HepG2 (cell line): ENCODE measurements around the gene CBX5. TPM values are rescaled to one million over a fixed set of nuclear protein-coding genes. Genes with fewer than 3 reads are reported as not detected.

Experiments
- ATAC-seq: fragments of 200-7000 bp; cut with Tn5 transposase; 3 replicates; pipeline ENCODE4 v1.9.1; 2020; ENCODE audit warnings: mild to moderate bottlenecking, moderate library complexity
- BruUV-seq: library from RNA; stranded (reverse); fragments of 400-500 nt; replicated peaks from 2 replicates; lab custom pipeline; 2021; lab: Mats Ljungman, UMichigan
- CTCF ChIA-PET: fragments of 300-600 bp; formaldehyde crosslinking; extraction: SDS; loops from one replicate; lab custom pipeline; 2021; ENCODE audit warnings: low total read pairs, inconsistent platforms, low intra/inter-chr PET ratio; lab: Yijun Ruan, JAX
- POLR2A ChIA-PET: fragments of 350-600 bp; sonication (Branson Sonifier 250); formaldehyde crosslinking; loops from one replicate; lab custom pipeline; 2020; ENCODE audit warnings: antibody characterized with exemption, inconsistent platforms; lab: Yijun Ruan, JAX
- DNase-seq: peaks from one replicate; pipeline ENCODE4 v3.0.0-alpha.2; 2015; ENCODE audit warnings: low spot score
- FAIRE-seq: peaks from 3 replicates; lab custom pipeline; 2011; peaks lifted over from hg19 to GRCh38; lab: Jason Lieb, UNC
- H2AFZ ChIP-seq: one replicate; pipeline ENCODE4 v1.6.1; 2011; ENCODE audit warnings: low read length, inconsistent platforms
- H3K27ac ChIP-seq: fragments of 300-600 bp; 3 replicates; pipeline ENCODE4 v1.8.0; 2011; ENCODE audit warnings: mixed run types, mild to moderate bottlenecking, mixed read lengths, low read length, inconsistent platforms; ENCODE audit not compliant: insufficient read depth; ENCODE audit errors: extremely low read length
- H3K27me3 ChIP-seq, 2 experiments: fragments of 200-600 bp in 1 of 2; 2 replicates in 1 of 2; 3 replicates in 1 of 2; pipeline versions ENCODE4 v1.6.0 to v1.8.0; 2011; ENCODE audit warnings: low read length in 2 of 2, mild to moderate bottlenecking in 2 of 2, moderate library complexity in 2 of 2, inconsistent platforms in 1 of 2; ENCODE audit not compliant: insufficient read depth in 2 of 2, control insufficient read depth in 1 of 2
- H3K36me3 ChIP-seq, 2 experiments: fragments of 200-600 bp in 1 of 2; replicated peaks in 1 of 2; 2 replicates in 1 of 2; 3 replicates in 1 of 2; pipeline versions ENCODE4 v1.5.1 to v1.8.0; 2011; ENCODE audit warnings: low read length in 2 of 2, inconsistent platforms in 1 of 2; ENCODE audit not compliant: insufficient read depth in 2 of 2, control insufficient read depth in 1 of 2
- H3K4me1 ChIP-seq: 2 replicates; pipeline ENCODE4 v1.5.1; 2012; ENCODE audit warnings: low read length, inconsistent platforms; ENCODE audit not compliant: insufficient read depth
- H3K4me2 ChIP-seq: 2 replicates; pipeline ENCODE4 v1.6.0; 2011; ENCODE audit warnings: low read depth, low read length, inconsistent platforms
- H3K4me3 ChIP-seq, 3 experiments: fragments of 200-600 bp in 1 of 3; sonication (generic), shearing (Covaris generic) in 1 of 3; replicated peaks in 1 of 3; 2 replicates each; pipeline ENCODE4 v1.5.1; 2011 to 2016; ENCODE audit warnings: low read length in 3 of 3, inconsistent platforms in 2 of 3, low read depth in 2 of 3, mild to moderate bottlenecking in 2 of 3, control low read depth in 1 of 3, mixed read lengths in 1 of 3; ENCODE audit not compliant: insufficient read depth in 1 of 3
- H3K79me2 ChIP-seq: one replicate; pipeline ENCODE4 v1.6.1; 2011; ENCODE audit warnings: low read length, inconsistent platforms; ENCODE audit not compliant: insufficient read depth
- H3K9ac ChIP-seq: 2 replicates; pipeline ENCODE4 v1.6.0; 2011; ENCODE audit warnings: mild to moderate bottlenecking, low read depth, low read length, inconsistent platforms; ENCODE audit not compliant: insufficient read depth
- H3K9me3 ChIP-seq: 2 replicates; pipeline ENCODE4 v1.5.1; 2012; ENCODE audit warnings: mild to moderate bottlenecking, low read length
- H4K20me1 ChIP-seq: 2 replicates; pipeline ENCODE4 v1.6.0; 2011; ENCODE audit warnings: inconsistent platforms, mild to moderate bottlenecking, low read length, moderate library complexity; ENCODE audit not compliant: insufficient read depth
- ESRRA ChIP-seq: sonication (generic); formaldehyde crosslinking; IDR thresholded peaks from 2 replicates; pipeline ENCODE4 v1.5.1; 2020; ENCODE audit warnings: mild to moderate bottlenecking, low read depth, missing genetic modification reagents
- KDM6A ChIP-seq: IDR thresholded peaks from 2 replicates; pipeline ENCODE4 v1.6.1; 2016; ENCODE audit warnings: low read depth
- NR2F1 ChIP-seq, 2 experiments: fragments of 450-650 bp in 1 of 2; formaldehyde crosslinking in 1 of 2; IDR thresholded peaks; 2 replicates each; pipeline versions ENCODE4 v1.5.0 to v1.6.1; 2016 to 2020; ENCODE audit warnings: mild to moderate bottlenecking in 1 of 2, missing compliant biosample characterization in 1 of 2, missing genetic modification reagents in 1 of 2, moderate library complexity in 1 of 2
- NR2F6 ChIP-seq, 2 experiments: IDR thresholded peaks; 2 replicates each; pipeline ENCODE4 v1.6.1; 2016; ENCODE audit warnings: antibody characterized with exemption in 1 of 2, mild to moderate bottlenecking in 1 of 2
- PHF21A ChIP-seq: sonication (generic); formaldehyde crosslinking; IDR thresholded peaks from 2 replicates; pipeline ENCODE4 v1.5.0; 2020; ENCODE audit warnings: mild to moderate bottlenecking, missing genetic modification reagents
- POLR2AphosphoS5 ChIP-seq: IDR thresholded peaks from 2 replicates; pipeline ENCODE4 v1.6.1; 2012; ENCODE audit warnings: low read depth, low read length
- RARA ChIP-seq: IDR thresholded peaks from 2 replicates; pipeline ENCODE4 v1.6.1; 2016; ENCODE audit warnings: missing genetic modification reagents, missing compliant biosample characterization
- SIX1 ChIP-seq: sonication (generic); formaldehyde crosslinking; IDR thresholded peaks from 2 replicates; pipeline ENCODE4 v1.4.0; 2020; ENCODE audit warnings: missing genetic modification reagents, borderline replicate concordance
- SRY ChIP-seq: sonication (generic); formaldehyde crosslinking; IDR thresholded peaks from 2 replicates; pipeline ENCODE4 v1.8.0; 2022; ENCODE audit warnings: mild to moderate bottlenecking, missing genetic modification reagents
- ZNF121 ChIP-seq: sonication (generic); formaldehyde crosslinking; IDR thresholded peaks from 2 replicates; pipeline ENCODE4 v1.5.0; 2020; ENCODE audit warnings: mild to moderate bottlenecking, missing genetic modification reagents
- ZNF124 ChIP-seq: sonication (generic); formaldehyde crosslinking; IDR thresholded peaks from 2 replicates; pipeline ENCODE4 v1.4.0; 2020; ENCODE audit warnings: missing genetic modification reagents
- ZNF580 ChIP-seq: IDR thresholded peaks from 2 replicates; pipeline ENCODE4 v1.6.1; 2016; ENCODE audit warnings: low read depth, borderline replicate concordance
- ZNF646 ChIP-seq: sonication (generic); formaldehyde crosslinking; IDR thresholded peaks from 2 replicates; pipeline ENCODE4 v1.9.0; 2021; ENCODE audit warnings: mild to moderate bottlenecking, missing genetic modification reagents
- ZNF770 ChIP-seq: sonication (generic); formaldehyde crosslinking; IDR thresholded peaks from 2 replicates; pipeline ENCODE4 v1.5.0; 2020; ENCODE audit warnings: mild to moderate bottlenecking, missing genetic modification reagents
- WGBS: methylation state at CpG from one replicate; pipeline ENCODE4 v1.1.6; 2017; ENCODE audit warnings: low lambda C conversion rate; 5-methylcytosine and 5-hydroxymethylcytosine counted together
- in situ Hi-C: cut with HindIII; loops from 2 replicates; pipeline ENCODE4 v1.10.0; 2017; ENCODE audit warnings: low pct_unique_long_range_greater_than_20kb; ENCODE audit not compliant: extremely low pct_ligation_motif_present
- intact Hi-C: fragments of 100-400 bp; cut with micrococcal nuclease; formaldehyde crosslinking; loops from one replicate; pipeline ENCODE4 v1.10.0; 2022; ENCODE audit not compliant: unreplicated experiment
- polyA plus RNA-seq, 8 experiments: library from polyadenylated mRNA; depleted of rRNA in 3 of 8; stranded (reverse) in 7 of 8; unstranded in 1 of 8; fragments of >200 nt; fragmentation: Illumina TruSeq in 4 of 8; extraction: Trizol in 4 of 8; gene quantifications; 2 replicates each; pipeline versions ENCODE4 v1.2.1 to v1.2.3, GENCODE V29; 2011 to 2016; ENCODE audit warnings: low read depth in 4 of 8, missing spikeins in 1 of 8, mixed read lengths in 1 of 8; ENCODE audit not compliant: insufficient read depth in 1 of 8
- total RNA-seq, 5 experiments: library from RNA; depleted of rRNA; stranded (reverse); fragments of >200 nt; fragmentation: Illumina TruSeq; extraction: Trizol; gene quantifications; 2 replicates each; pipeline ENCODE4 v1.2.3, GENCODE V29; 2016; ENCODE audit warnings: low read depth in 1 of 5

CBX5 gene
- total and polyA plus RNA-seq, 2 of the 13 experiments (the other 11 are each of a cell fraction or from before 2014, with no cell fraction given): 16.0 to 22.2 TPM

- 50% methylated on average over 5 of the region's 5 CpGs for WGBS
- DNase-seq (no peak), FAIRE-seq (no peak)
- peak overlapping the region; percentile 96 for H3K27ac ChIP-seq
- peak overlapping the region; percentile 79 for H3K4me2 ChIP-seq
- peaks cover 55% of the 10 kb centered on the region for H3K4me1 ChIP-seq
- H3K4me3 ChIP-seq: peak overlapping the region; percentile 69 to 79 (median 75); a peak in 5 of 6 replicates
- peak overlapping the region; percentile 100 for H3K9ac ChIP-seq
- in situ Hi-C loops: no loop called here
- H4K20me1 ChIP-seq: peaks cover 16% of the 10 kb centered on the region
- peaks cover 0 to 29% of the 10 kb centered on the region in 2 experiments; a peak in 3 of 5 replicates for H3K36me3 ChIP-seq
- no peaks in the 10 kb centered on the region for H3K9me3 ChIP-seq
- TF ChIP-seq ZNF646 (CRISPR knock-in tag) (no peak), POLR2AphosphoS5 (0 out of 2 replicates have a peak, but pooled peaks have one; percentile 18), NR2F6 (IDR thresholded peaks at IDR 0.05) (peak; percentile 68), NR2F6 (CRISPR knock-in tag; IDR thresholded peaks at IDR 0.05) (peak; percentile 70), ESRRA (no peak), ZNF124 (CRISPR knock-in tag) (no peak), ZNF770 (CRISPR knock-in tag) (peak; percentile 90), ZNF121 (peak; percentile 87), PHF21A (CRISPR knock-in tag) (0 out of 2 replicates have a peak, but pooled peaks have one; percentile 13), KDM6A (CRISPR knock-in tag) (no peak), SIX1 (no peak), RARA (CRISPR knock-in tag) (peak; percentile 29; the same call in 1 of the 2 replicates), NR2F1 (CRISPR knock-in tag; IDR thresholded peaks at IDR 0.05) (peak in 1 of 2 experiments; percentile 22; a peak in 1 of 4 replicates), SRY (CRISPR knock-in tag) (no peak), ZNF580 (CRISPR knock-in tag) (0 out of 2 replicates have a peak, but pooled peaks have one; percentile 26)
- TF ChIP-seq, all 625 proteins: peak for 8
- BruUV-seq: no TSS peak
- ChIA-PET POLR2A (interaction anchor here (4.5 kb wide), 1 partner anchor 17 kb away, joined by 176 read pairs; the partner anchor contains the start of gene NFE2), CTCF (interaction anchor here (0.8 kb wide), 1 partner anchor 29 kb away, joined by 3 read pairs; no protein-coding TSS in a partner anchor)
- H3K79me2 ChIP-seq: peaks cover 61% of the 10 kb centered on the region
- intact Hi-C loops: no loop called here
- H2AFZ ChIP-seq: no peak overlapping the region
- no peaks in the 10 kb centered on the region; a peak in 1 of 5 replicates for H3K27me3 ChIP-seq
- ATAC-seq: no peak
These were observed 2.1 kb downstream of the CBX5 start for GRCh38 chr12:54277823-54278276.
